Uterus (tissue), 2 donors: ENCODE measurements around the gene NAV2.

ENCODE experiments used
- CTCF ChIP-seq, 4 experiments: fragments of 200-600 bp in 2 of 4; fragments of 450-650 bp in 2 of 4; sonication (generic) in 2 of 4; IDR thresholded peaks; one replicate each; pipeline ENCODE4 v1.5.1; 2016 to 2019; ENCODE audit warnings: antibody characterized with exemption in 4 of 4, mild to moderate bottlenecking in 2 of 4, moderate library complexity in 1 of 4
- POLR2A ChIP-seq, 2 donors: fragments of 450-650 bp; IDR thresholded peaks; one replicate each; pipeline ENCODE4 v1.6.1; 2016; ENCODE audit warnings: antibody characterized with exemption in 2 of 2, mild to moderate bottlenecking in 1 of 2, moderate library complexity in 1 of 2

- TF ChIP-seq CTCF (IDR thresholded peaks at IDR 0.05), result no peak
- TF ChIP-seq POLR2A (IDR thresholded peaks at IDR 0.05), result no peak
These were observed 160.0 kb downstream of the NAV2 start for GRCh38 chr11:19872512-19873145.
